Endodermal cell (in vitro differentiated cells): ENCODE data around the gene SPEM2. TPM values are rescaled to one million over a fixed set of nuclear protein-coding genes. Genes with fewer than 3 reads are reported as not detected.
A peak's percentile ranks its signal among the peaks of the same experiment; 100 is the strongest.

Experiments used
- DNase-seq: peaks from one replicate; pipeline ENCODE4 v3.0.0-alpha.2; 2017
- H3K27ac ChIP-seq: 2 replicates; pipeline ENCODE4 v1.5.1; 2013; ENCODE audit warnings: mild to moderate bottlenecking, low read depth, low read length, moderate library complexity
- H3K27me3 ChIP-seq: 2 replicates; pipeline ENCODE4 v1.6.1; 2013; ENCODE audit warnings: mild to moderate bottlenecking, low read length, moderate library complexity; ENCODE audit not compliant: insufficient read depth, control insufficient read depth, poor library complexity, severe bottlenecking
- H3K36me3 ChIP-seq: 2 replicates; pipeline ENCODE4 v1.7.0; 2013; ENCODE audit warnings: mild to moderate bottlenecking, low read length, moderate library complexity; ENCODE audit not compliant: control insufficient read depth, insufficient read depth
- H3K4me1 ChIP-seq: one replicate; pipeline ENCODE4 v1.7.0; 2013; ENCODE audit warnings: low read length; ENCODE audit not compliant: control insufficient read depth, insufficient read depth
- H3K4me3 ChIP-seq: 2 replicates; pipeline ENCODE4 v1.5.1; 2013; ENCODE audit warnings: mild to moderate bottlenecking, low read length, moderate library complexity
- H3K9ac ChIP-seq: 2 replicates; pipeline ENCODE4 v1.6.1; 2013; ENCODE audit warnings: mild to moderate bottlenecking, low read length, moderate library complexity; ENCODE audit not compliant: poor library complexity, severe bottlenecking; ENCODE audit errors: extremely low read depth
- H3K9me3 ChIP-seq: 2 replicates; pipeline ENCODE4 v1.6.1; 2013; ENCODE audit warnings: mild to moderate bottlenecking, low read length, moderate library complexity; ENCODE audit not compliant: control insufficient read depth
- H3K27ac Mint-ChIP-seq: 2 replicates; pipeline ENCODE4 v1.8.0; 2020; ENCODE audit warnings: mixed read lengths
- H3K27me3 Mint-ChIP-seq: 2 replicates; pipeline ENCODE4 v1.8.0; 2021; ENCODE audit warnings: mild to moderate bottlenecking, mixed read lengths; ENCODE audit not compliant: insufficient read depth
- H3K36me3 Mint-ChIP-seq: 2 replicates; pipeline ENCODE4 v1.8.0; 2020; ENCODE audit warnings: low read depth, mixed read lengths
- H3K4me1 Mint-ChIP-seq: 2 replicates; pipeline ENCODE4 v1.8.0; 2020; ENCODE audit warnings: mixed read lengths
- H3K4me3 Mint-ChIP-seq: 2 replicates; pipeline ENCODE4 v1.8.0; 2020; ENCODE audit warnings: mild to moderate bottlenecking, moderate library complexity, mixed read lengths
- H3K9me3 Mint-ChIP-seq: 2 replicates; pipeline ENCODE4 v1.8.0; 2020; ENCODE audit warnings: mild to moderate bottlenecking, mixed read lengths
- WGBS, 2 experiments: methylation state at CpG; one replicate each; pipeline versions ENCODE4 v1.1.5 to v1.1.7; 2013; ENCODE audit warnings: missing lambda C conversion rate in 2 of 2, mixed read lengths in 1 of 2; ENCODE audit not compliant: insufficient coverage in 1 of 2, insufficient read length in 1 of 2; 5-methylcytosine and 5-hydroxymethylcytosine counted together
- total RNA-seq, 2 donors: library from RNA; stranded (reverse); fragmentation: NEBNext Ultra II Directional in 1 of 2; extraction: Animal tissue kit (Norgen Biotek cat#: 25700) in 1 of 2; gene quantifications; 2 replicates in 1 of 2; 3 replicates in 1 of 2; pipeline ENCODE4 v1.2.1, GENCODE V29; 2021
- TF ChIP-seq, protein P1 (sequence below): fragments of 200-600 bp; sonication (generic); conservative IDR thresholded peaks from 2 replicates; pipeline ENCODE4 v1.5.0; 2021; ENCODE audit warnings: antibody characterized with exemption, mild to moderate bottlenecking

Gene SPEM2
- total RNA-seq, 2 donors from 2014 or later, result not detected

DNA sequence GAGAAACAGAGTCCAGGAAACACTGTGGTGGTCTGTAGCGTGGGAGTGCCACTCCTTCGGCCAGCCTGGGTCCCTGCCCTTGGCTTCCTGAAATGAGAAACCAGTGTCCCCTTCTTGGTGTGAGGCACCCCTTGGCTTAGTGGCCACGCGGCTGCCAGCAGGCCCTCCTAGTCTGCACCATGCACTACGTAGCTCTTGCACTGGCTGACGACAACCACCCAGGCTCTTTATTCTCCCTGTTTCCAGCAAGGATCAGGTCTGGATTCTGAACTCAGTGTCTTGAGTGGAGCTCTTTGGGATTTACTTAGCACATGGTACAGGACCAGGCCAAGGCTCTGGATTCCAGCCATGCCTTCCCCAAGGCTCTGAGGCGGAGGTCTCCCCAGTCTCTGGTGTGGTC is 2.1 kb downstream of the SPEM2 start:
- WGBS, 2 experiments, result 94 to 98% methylated on average over 5 to 7 of the region's 7 CpGs
- no peaks in the 10 kb centered on the region for H3K27me3 ChIP-seq
- no peaks in the 10 kb centered on the region for H3K4me1 ChIP-seq
- H3K36me3 ChIP-seq, result no peaks in the 10 kb centered on the region
- no peaks in the 10 kb centered on the region for H3K4me1 Mint-ChIP-seq
- no peak for DNase-seq
- no peaks in the 10 kb centered on the region for H3K9me3 ChIP-seq
- no peaks in the 10 kb centered on the region for H3K36me3 Mint-ChIP-seq
- peaks cover 29% of the 10 kb centered on the region for H3K27me3 Mint-ChIP-seq
- H3K9ac ChIP-seq, result no peak overlapping the region
- no peak overlapping the region for H3K4me3 Mint-ChIP-seq
- TF ChIP-seq, protein P1, sequence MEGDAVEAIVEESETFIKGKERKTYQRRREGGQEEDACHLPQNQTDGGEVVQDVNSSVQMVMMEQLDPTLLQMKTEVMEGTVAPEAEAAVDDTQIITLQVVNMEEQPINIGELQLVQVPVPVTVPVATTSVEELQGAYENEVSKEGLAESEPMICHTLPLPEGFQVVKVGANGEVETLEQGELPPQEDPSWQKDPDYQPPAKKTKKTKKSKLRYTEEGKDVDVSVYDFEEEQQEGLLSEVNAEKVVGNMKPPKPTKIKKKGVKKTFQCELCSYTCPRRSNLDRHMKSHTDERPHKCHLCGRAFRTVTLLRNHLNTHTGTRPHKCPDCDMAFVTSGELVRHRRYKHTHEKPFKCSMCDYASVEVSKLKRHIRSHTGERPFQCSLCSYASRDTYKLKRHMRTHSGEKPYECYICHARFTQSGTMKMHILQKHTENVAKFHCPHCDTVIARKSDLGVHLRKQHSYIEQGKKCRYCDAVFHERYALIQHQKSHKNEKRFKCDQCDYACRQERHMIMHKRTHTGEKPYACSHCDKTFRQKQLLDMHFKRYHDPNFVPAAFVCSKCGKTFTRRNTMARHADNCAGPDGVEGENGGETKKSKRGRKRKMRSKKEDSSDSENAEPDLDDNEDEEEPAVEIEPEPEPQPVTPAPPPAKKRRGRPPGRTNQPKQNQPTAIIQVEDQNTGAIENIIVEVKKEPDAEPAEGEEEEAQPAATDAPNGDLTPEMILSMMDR, result no peak
- no peaks in the 10 kb centered on the region for H3K9me3 Mint-ChIP-seq
- H3K27ac ChIP-seq, result no peak overlapping the region
- no peak overlapping the region for H3K4me3 ChIP-seq
- no peak overlapping the region for H3K27ac Mint-ChIP-seq

DNA sequence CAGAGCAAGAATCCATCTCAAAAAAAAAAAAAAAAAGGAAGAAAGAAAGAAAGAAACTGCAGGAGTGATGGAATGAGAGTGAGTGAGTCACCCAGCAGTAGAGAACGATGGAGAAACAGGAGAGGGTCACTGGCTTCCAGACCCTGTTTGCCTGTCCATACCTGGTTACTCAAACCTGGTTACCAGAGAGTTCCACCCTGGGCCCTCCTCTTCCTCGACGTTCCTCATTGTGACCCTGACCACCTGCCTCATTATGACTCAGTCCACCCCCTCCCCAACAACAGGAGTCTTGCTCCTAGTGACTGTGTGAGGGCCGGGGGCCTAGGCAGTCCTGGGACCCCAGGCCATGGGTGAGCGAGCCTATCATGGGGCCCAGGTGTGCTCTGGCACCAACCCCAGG is 3.1 kb downstream of the SPEM2 start, which contains the start of gene SPEM3:
TSS of gene SPEM3 (plus strand) at position 301 of the 400 bp plus-strand sequence. CDS start at position 347, 46 bp downstream.
- Histone ChIP-seq H3K27ac (no peak within 1 kb of the TSS), H3K9me3 (no peaks in the 10 kb centered on the region), H3K9ac (no peak within 1 kb of the TSS), H3K4me3 (no peak within 1 kb of the TSS), H3K4me1 (no peaks in the 10 kb centered on the region), H3K36me3 (no peaks in the 10 kb centered on the region), H3K27me3 (no peaks in the 10 kb centered on the region)
- Mint-ChIP-seq H3K27ac (peak within 1 kb of the TSS; percentile 26), H3K27me3 (peaks cover 29% of the 10 kb centered on the region), H3K36me3 (no peaks in the 10 kb centered on the region), H3K4me3 (no peak within 1 kb of the TSS), H3K9me3 (no peaks in the 10 kb centered on the region), H3K4me1 (no peaks in the 10 kb centered on the region)
- TF ChIP-seq, protein P1, result no peak
- DNase-seq, result no peak
- 75 to 84% methylated on average over 4 to 5 of the region's 5 CpGs for WGBS, 2 experiments

DNA sequence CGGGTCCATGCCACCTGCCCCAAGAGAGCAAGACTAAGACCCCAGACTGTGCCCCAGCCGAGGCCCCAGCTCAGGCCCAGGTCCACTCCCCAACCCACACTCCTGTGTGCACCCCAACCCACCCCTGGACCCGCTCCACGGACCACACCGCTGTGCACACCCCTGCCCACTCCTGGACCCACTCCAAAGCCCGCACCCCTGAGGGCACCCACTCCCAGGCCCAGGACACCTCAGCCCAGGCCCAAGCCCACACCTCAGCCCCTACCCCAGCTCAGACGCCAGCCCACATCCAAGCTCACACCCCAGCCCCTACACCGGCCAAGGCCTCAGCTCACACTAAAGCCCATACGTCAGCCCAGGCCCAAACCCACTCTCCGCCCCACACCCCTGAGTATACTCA is 4.3 kb downstream of the SPEM2 start:
- peaks cover 24% of the 10 kb centered on the region for H3K27me3 Mint-ChIP-seq
- 94% methylated on average over 10 of the region's 10 CpGs; no CpG with 5 or more reads in 1 of the 2 experiments for WGBS, 2 experiments
- no peaks in the 10 kb centered on the region for H3K36me3 Mint-ChIP-seq
- Histone ChIP-seq H3K36me3 (no peaks in the 10 kb centered on the region), H3K9ac (no peak overlapping the region), H3K9me3 (no peaks in the 10 kb centered on the region), H3K27ac (no peak overlapping the region), H3K27me3 (no peaks in the 10 kb centered on the region), H3K4me1 (no peaks in the 10 kb centered on the region), H3K4me3 (no peak overlapping the region)
- no peak overlapping the region for H3K4me3 Mint-ChIP-seq
- H3K4me1 Mint-ChIP-seq, result no peaks in the 10 kb centered on the region
- TF ChIP-seq, protein P1, result no peak
- no peaks in the 10 kb centered on the region for H3K9me3 Mint-ChIP-seq
- no peak overlapping the region for H3K27ac Mint-ChIP-seq
- no peak for DNase-seq
